Uterus (tissue), 4 donors: ENCODE results near the gene MT1E. TPM values are rescaled to one million over a fixed set of nuclear protein-coding genes. Genes with fewer than 3 reads are reported as not detected.

Experiments
- DNase-seq, 2 donors: peaks; one replicate each; pipeline ENCODE4 v3.0.0-alpha.2; 2019 to 2020
- H3K27ac ChIP-seq, 2 donors: fragments of 200-600 bp; sonication (generic); 1 replicate in 1 of 2; 2 replicates in 1 of 2; pipeline ENCODE4 v1.5.1; 2016 to 2018
- H3K27me3 ChIP-seq, 2 donors: fragments of 200-600 bp; sonication (generic); one replicate each; pipeline ENCODE4 v1.5.1; 2018 to 2019; ENCODE audit warnings: control low read depth in 1 of 2
- H3K36me3 ChIP-seq, 2 donors: fragments of 200-600 bp; sonication (generic); one replicate each; pipeline ENCODE4 v1.5.1; 2019; ENCODE audit warnings: control low read depth in 1 of 2
- H3K4me1 ChIP-seq, 2 donors: fragments of 200-600 bp; sonication (generic); one replicate each; pipeline ENCODE4 v1.5.1; 2018 to 2019; ENCODE audit warnings: control low read depth in 1 of 2
- H3K4me3 ChIP-seq, 2 donors: fragments of 200-600 bp; sonication (generic); 1 replicate in 1 of 2; 2 replicates in 1 of 2; pipeline ENCODE4 v1.5.1; 2018 to 2019; ENCODE audit warnings: mild to moderate bottlenecking in 1 of 2
- H3K9me3 ChIP-seq, 2 donors: fragments of 200-600 bp; sonication (generic); one replicate each; pipeline ENCODE4 v1.5.1; 2019; ENCODE audit warnings: control low read depth in 1 of 2
- POLR2A ChIP-seq, 2 donors: fragments of 450-650 bp; IDR thresholded peaks; one replicate each; pipeline ENCODE4 v1.6.1; 2016; ENCODE audit warnings: antibody characterized with exemption in 2 of 2, mild to moderate bottlenecking in 1 of 2, moderate library complexity in 1 of 2
- intact Hi-C: fragments of 100-400 bp; cut with DNase I; formaldehyde crosslinking; loops from one replicate; pipeline ENCODE4 v1.15.1; 2023; ENCODE audit warnings: low total_unique reads
- total RNA-seq, 4 donors: library from RNA; depleted of rRNA in 3 of 4; stranded (reverse); fragments of >200 nt in 3 of 4; gene quantifications; one replicate each; pipeline versions ENCODE4 v1.1.0 to v1.2.4, GENCODE V29; 2014 to 2023
- TF ChIP-seq, protein P1 (sequence below), 4 experiments: fragments of 200-600 bp in 2 of 4; fragments of 450-650 bp in 2 of 4; sonication (generic) in 2 of 4; IDR thresholded peaks; one replicate each; pipeline ENCODE4 v1.5.1; 2016 to 2019; ENCODE audit warnings: antibody characterized with exemption in 4 of 4, mild to moderate bottlenecking in 2 of 4, moderate library complexity in 1 of 4
- donor health status: DM: yes; HTN: yes; CAD: no.

MT1E gene
- total RNA-seq, 4 donors from 2014 or later = 0.48 to 51.9 (median 51.2) TPM; not detected in 1

- Histone ChIP-seq H3K9me3 (no peaks in the 10 kb centered on the region), H3K36me3 (no peaks in the 10 kb centered on the region), H3K27me3 (peaks cover 0 to 12% of the 10 kb centered on the region in 2 donors), H3K27ac (no peak overlapping the region), H3K4me3 (no peak overlapping the region), H3K4me1 (peaks cover 0 to 5% of the 10 kb centered on the region in 2 donors)
- no peak for DNase-seq
- TF ChIP-seq, protein P1, sequence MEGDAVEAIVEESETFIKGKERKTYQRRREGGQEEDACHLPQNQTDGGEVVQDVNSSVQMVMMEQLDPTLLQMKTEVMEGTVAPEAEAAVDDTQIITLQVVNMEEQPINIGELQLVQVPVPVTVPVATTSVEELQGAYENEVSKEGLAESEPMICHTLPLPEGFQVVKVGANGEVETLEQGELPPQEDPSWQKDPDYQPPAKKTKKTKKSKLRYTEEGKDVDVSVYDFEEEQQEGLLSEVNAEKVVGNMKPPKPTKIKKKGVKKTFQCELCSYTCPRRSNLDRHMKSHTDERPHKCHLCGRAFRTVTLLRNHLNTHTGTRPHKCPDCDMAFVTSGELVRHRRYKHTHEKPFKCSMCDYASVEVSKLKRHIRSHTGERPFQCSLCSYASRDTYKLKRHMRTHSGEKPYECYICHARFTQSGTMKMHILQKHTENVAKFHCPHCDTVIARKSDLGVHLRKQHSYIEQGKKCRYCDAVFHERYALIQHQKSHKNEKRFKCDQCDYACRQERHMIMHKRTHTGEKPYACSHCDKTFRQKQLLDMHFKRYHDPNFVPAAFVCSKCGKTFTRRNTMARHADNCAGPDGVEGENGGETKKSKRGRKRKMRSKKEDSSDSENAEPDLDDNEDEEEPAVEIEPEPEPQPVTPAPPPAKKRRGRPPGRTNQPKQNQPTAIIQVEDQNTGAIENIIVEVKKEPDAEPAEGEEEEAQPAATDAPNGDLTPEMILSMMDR (IDR thresholded peaks at IDR 0.05) = no peak
- no peak for TF ChIP-seq POLR2A (IDR thresholded peaks at IDR 0.05)
- intact Hi-C loops = no loop called here
Measured at GRCh38 chr16:56635441-56635967, 9.9 kb downstream of the MT1E start.

GRCh38 chr16:56636616-56637413 is 11.2 kb downstream of the MT1E start:
- no peak overlapping the region for H3K27ac ChIP-seq
- no peaks in the 10 kb centered on the region for H3K36me3 ChIP-seq
- DNase-seq = no peak
- intact Hi-C loops = no loop called here
- no peak for TF ChIP-seq POLR2A (IDR thresholded peaks at IDR 0.05)
- TF ChIP-seq, protein P1 (IDR thresholded peaks at IDR 0.05) = no peak
- peaks cover 0 to 5% of the 10 kb centered on the region in 2 donors for H3K4me1 ChIP-seq
- H3K27me3 ChIP-seq = peaks cover 0 to 12% of the 10 kb centered on the region in 2 donors
- no peak overlapping the region for H3K4me3 ChIP-seq
- H3K9me3 ChIP-seq = no peaks in the 10 kb centered on the region

DNA sequence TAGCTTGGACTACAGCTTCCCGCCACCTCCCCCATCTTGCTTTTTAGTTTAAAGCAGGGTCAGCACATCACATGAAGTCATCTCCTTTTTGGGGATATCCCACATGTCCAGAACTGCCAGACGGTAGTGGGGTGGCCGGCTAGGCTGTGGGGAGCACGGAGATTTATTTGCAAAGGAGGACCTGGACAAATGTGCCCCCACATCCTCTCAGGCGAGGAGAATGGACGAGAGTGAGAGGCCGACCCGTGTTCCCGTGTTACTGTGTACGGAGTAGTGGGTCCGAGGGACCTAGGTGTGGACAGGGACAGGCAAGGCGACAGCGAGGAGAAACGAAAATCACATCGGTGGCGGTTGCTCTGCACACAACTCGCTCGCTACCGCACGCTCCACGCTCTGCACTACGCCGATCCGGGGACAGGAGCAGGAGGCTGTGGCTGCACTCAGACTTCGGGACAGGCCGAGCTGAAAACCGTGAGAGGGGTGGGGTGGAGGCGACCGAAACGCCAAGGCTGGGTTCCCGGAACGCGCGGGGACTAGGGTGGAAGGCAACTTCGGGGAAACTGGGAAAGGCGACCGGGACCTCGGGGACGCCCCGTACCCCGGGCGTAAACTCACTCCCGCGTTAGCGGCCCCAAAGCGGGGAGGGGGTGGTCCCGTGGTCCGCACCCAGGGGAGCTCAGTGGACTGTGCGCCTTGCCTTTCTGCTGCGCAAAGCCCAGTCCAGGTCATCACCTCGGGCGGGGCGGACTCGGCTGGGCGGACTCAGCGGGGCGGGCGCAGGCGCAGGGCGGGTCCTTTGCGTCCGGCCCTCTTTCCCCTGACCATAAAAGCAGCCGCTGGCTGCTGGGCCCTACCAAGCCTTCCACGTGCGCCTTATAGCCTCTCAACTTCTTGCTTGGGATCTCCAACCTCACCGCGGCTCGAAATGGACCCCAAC is 12.5 kb downstream of the MT1E start, which contains the start of gene MT1A:
MT1A (plus strand) TSS at position 853 of the 937 bp plus-strand sequence; CDS start at position 926, 73 bp downstream.
- peak; percentile 69 to 72 for DNase-seq
- no peaks in the 10 kb centered on the region for H3K9me3 ChIP-seq
- H3K36me3 ChIP-seq = no peaks in the 10 kb centered on the region
- H3K4me3 ChIP-seq = peak within 1 kb of the TSS; percentile 22 to 32
- peaks cover 0 to 5% of the 10 kb centered on the region in 2 donors for H3K4me1 ChIP-seq
- H3K27ac ChIP-seq = no peak within 1 kb of the TSS
- TF ChIP-seq POLR2A (IDR thresholded peaks at IDR 0.05) = peak; percentile 39 to 56
- TF ChIP-seq, protein P1 (IDR thresholded peaks at IDR 0.05) = no peak
- peaks cover 0 to 12% of the 10 kb centered on the region in 2 donors for H3K27me3 ChIP-seq
- intact Hi-C loops = no loop called here

GRCh38 chr16:56639045-56639444 is 13.5 kb downstream of the MT1E start:
- Histone ChIP-seq H3K27me3 (peaks cover 0 to 12% of the 10 kb centered on the region in 2 donors), H3K36me3 (no peaks in the 10 kb centered on the region), H3K27ac (no peak overlapping the region), H3K4me1 (peaks cover 0 to 5% of the 10 kb centered on the region in 2 donors), H3K9me3 (no peaks in the 10 kb centered on the region), H3K4me3 (no peak overlapping the region)
- no peak for DNase-seq
- TF ChIP-seq, protein P1 (IDR thresholded peaks at IDR 0.05) = no peak
- no peak for TF ChIP-seq POLR2A (IDR thresholded peaks at IDR 0.05)
- intact Hi-C loops = no loop called here
